Measurements from ENCODE around the gene RPL10L.

The RPL10L gene

DNA sequence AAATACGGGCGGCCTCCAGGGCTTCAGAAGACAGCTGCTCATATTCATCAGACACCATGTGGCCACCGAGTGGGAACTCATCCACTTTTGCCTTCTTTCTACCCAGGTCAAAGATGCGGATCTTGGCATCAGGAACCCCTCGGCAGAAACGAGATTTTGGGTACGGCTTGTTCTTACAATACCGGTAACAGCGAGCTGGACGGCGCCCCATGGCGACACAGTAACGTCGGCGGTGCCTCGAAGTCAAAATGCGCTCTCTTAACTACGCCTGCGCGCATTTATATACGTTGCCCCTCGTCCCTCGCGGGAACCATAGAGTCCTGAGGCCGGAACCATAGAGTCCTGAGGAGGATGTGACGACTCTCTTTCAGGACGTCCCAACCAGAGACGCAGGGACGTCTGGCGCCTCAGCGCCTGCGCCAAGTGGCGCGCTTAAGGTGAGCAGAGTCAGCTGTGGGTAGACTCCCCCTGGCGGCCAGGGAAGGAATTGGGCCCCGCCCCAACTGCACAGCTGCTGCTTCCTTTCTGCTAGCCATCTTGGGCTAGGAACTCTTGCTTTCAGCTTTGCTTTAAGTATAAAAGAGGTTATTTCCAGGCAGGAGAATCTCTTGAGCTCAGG, at the start of gene RPL10L:
Gene RPL10L, minus strand, starts transcription at position 256 of the 619 bp plus-strand sequence. Its CDS starts 45 bp downstream, at position 211.
- DNase-seq = no peak

DNA sequence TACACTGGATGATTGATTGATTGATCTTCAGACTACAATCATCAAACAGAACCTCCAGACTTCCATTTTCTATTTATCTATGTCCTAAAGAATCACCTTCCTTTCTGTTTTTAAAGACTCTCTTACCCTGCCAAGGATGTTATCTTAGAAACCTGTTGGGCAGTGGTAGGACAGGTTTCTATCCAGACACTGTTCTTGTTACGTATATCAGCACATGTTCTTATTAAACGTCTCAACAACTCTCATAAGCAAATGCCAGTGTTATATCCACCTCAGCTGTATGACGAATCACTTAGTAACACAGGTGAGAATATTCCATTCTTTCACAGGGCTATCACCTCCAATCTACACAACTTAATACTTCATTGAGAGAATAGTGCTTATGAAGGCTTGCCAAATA, 40.2 kb upstream of the RPL10L start:
- no peak for DNase-seq

DNA sequence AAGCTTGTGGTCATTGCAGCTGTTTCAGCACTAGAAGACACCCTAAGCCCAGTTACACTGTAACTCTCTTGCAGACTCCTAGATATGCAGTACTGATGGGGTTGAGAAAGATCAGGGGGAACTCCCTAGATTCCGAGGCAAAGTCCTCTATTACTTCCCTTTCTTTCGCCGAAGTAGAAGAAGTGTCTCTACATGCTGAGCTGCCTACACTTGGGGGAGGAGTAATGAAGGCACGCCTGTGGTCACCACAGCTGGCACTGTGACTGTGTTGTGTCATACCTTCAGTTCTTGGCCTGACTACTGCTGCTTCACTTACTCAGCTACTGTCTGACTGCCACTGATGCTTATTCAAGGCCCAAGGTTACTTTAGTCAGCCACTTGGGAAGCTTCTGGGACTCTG, 35.1 kb upstream of the RPL10L start:
- DNase-seq = no peak

DNA sequence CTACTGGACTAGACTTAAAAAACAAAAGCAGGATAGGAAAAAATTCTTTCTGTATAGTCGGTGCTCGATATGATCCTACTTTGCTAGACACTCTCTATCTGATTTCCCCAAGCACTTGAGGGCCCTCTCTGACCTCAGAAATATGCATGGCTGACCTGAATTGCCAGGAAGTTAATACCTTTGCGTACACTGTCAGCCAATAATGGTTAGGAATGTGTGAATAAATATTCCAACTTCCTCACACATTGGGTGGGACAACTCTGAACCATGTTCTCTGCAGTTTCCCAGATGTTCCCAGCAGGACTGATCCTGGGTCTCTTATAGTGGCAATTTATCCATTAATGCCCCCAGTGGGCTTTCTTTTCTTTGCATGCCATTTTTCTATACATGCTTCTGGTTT, 20.5 kb upstream of the RPL10L start:
- no peak for DNase-seq

DNA sequence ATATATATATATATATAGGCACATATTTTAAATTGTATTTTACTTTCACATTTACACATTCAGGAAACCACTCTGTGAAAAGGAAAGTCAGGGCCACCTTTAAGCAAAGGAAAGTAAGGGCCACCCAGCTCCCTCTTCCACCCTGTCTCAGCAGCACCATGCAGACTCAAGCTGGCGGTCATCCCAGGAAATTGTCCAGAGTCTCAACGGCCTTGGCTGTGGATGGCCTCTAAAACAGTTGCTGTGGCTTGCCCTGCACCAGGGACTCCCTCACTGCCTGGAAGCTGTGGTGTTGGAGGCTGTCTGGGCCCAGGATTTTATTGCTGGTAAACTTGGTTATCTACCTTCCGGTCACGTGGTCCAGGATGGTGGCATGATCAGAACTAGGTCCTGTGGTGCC, 11.8 kb upstream of the RPL10L start:
- no peak for DNase-seq

DNA sequence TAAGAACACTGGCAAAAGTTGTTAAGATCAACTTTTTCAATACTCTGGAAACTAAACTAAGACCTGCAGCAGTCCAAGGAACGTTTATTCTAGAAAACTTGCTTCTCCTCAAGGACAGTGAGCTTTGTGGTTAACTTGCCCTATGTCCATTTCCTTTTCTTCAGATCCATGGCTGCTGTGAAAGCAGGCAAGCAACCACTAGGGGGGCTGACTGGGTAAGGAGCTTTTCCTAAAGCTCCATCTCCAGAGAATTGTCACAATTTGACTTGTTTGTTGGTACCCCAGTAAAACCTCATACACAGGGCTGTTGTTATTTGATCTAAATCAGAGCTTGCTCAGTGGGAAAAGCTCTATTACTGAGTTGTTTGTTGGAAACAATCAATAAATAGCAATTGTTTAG, 10.1 kb upstream of the RPL10L start:
- no peak for DNase-seq

DNA sequence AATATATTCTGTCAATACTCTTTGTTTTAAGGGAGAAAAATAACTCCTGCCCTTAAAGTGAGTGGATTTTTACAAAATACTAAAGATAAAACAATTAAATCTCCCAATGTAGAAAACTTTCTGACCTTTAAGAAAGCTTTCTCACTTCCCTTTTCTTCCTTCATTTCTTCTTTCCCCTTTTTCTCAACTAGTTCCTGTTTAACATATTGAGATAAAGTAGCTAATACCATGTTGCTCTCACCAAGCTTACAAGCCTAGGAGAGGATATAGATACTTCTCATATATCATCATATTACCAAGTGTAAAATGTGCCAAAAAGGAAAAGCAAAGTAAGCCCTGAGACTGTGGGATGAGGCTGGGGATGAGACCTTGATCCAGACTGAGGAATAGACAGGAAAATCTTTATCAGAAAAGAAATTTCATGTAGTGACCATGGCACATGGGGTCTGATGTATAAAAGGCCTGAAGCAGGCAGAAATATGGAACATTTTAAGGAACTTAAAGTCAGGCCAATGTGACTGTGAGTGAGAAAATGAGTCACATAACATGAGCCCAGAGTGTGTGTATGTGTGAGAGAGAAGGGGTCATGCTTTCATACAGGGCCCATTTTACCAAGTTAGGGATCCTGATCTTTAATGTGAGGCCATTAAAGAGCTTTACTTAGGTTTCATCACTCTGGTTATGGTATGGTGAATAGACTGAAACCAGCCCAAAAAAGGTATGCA, 1.6 kb upstream of the RPL10L start:
- no peak for DNase-seq

DNA sequence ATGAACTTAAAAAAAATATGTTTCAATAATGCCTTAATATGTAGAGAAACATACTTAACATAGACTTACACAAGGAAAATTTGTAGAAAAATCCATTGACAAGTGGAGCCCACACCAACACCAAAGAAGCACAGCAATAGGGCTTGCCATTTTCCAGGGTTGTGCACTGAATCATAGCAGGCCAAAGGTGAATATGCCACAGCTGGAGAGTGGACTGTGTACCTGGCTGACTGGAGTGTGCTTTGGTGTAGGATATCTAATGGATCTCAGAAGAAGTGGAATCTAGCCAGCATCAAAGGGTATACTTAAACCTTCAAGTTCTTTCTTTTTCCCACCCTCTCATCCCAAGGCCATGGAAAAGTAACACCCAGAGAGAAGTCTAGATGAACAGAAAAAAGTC, 4.8 kb downstream of the RPL10L start:
- DNase-seq = no peak

DNA sequence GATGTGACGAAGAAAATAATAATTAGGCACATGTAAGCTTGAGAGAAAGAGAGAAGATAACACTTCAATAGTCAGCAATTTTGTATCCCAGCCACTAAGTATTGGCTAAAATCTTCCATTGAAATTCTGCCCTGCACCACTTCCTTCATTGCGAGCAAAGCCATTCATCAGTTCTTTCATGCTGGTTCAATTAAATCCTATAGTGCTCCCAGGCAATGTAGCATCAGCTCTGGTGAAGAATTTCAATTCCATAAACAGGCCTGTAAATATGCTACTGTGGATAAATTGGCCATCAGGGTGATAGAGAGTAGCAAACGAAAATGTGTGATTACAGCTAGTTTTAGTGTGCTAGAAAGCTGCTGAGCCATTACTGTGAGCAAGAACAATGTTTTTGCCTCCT, 24.7 kb downstream of the RPL10L start:
- DNase-seq = no peak
